GM12874 (cell line): Measurements from ENCODE around the gene KRTAP3-1.
"Not testable (repeated sequence)": the region's sequence is repeated elsewhere in the genome, so short reads cannot be mapped to it uniquely, and the experiment has no call there.

Experiments
- TF ChIP-seq, protein P1 (sequence below): IDR thresholded peaks from 2 replicates; pipeline ENCODE4 v1.5.1; 2011; ENCODE audit warnings: low read depth, mild to moderate bottlenecking, control low read depth, low read length, moderate library complexity; ENCODE audit not compliant: insufficient read depth

Gene KRTAP3-1

DNA sequence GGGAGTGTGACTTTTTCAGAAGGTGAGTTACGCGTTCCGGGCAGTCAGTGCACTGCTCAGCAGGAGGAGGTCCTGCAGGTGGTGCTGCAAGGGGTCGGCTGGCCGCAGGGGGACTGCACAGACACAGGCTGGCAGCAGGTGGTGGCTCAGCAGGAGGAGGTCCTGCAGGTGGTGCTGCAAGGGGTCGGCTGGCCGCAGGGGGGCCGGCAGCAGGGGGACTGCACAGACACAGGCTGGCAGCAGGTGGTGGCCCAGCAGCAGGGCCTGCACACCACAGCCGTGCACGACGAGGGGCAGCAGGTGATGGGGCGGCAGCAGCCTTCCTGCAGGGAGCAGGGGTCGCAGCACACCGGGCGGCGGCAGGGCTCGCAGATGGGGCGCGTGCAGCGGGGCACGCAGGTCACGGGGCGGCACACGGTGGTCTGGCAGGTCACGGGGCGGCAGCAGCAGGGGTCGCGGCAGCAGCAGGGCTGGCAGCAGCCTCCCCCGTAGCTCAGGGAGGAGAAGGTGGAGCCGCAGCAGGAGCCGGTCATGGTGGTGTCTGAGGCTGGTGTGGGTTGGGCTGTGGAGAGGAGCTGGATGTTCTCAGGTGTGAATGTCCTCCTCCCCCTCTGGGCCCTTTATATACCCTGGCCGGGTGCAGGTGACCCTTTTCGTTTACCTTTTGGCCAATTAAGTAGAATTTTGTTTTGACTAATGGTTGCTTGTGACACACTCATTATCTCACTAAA, 38.0 kb upstream of the KRTAP3-1 start, which contains the start of gene KRTAP2-1:
TSS of gene KRTAP2-1 (minus strand) at position 582 of the 731 bp plus-strand sequence. CDS start at position 533, 49 bp downstream.
- TF ChIP-seq, protein P1, sequence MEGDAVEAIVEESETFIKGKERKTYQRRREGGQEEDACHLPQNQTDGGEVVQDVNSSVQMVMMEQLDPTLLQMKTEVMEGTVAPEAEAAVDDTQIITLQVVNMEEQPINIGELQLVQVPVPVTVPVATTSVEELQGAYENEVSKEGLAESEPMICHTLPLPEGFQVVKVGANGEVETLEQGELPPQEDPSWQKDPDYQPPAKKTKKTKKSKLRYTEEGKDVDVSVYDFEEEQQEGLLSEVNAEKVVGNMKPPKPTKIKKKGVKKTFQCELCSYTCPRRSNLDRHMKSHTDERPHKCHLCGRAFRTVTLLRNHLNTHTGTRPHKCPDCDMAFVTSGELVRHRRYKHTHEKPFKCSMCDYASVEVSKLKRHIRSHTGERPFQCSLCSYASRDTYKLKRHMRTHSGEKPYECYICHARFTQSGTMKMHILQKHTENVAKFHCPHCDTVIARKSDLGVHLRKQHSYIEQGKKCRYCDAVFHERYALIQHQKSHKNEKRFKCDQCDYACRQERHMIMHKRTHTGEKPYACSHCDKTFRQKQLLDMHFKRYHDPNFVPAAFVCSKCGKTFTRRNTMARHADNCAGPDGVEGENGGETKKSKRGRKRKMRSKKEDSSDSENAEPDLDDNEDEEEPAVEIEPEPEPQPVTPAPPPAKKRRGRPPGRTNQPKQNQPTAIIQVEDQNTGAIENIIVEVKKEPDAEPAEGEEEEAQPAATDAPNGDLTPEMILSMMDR = not testable (repeated sequence)

DNA sequence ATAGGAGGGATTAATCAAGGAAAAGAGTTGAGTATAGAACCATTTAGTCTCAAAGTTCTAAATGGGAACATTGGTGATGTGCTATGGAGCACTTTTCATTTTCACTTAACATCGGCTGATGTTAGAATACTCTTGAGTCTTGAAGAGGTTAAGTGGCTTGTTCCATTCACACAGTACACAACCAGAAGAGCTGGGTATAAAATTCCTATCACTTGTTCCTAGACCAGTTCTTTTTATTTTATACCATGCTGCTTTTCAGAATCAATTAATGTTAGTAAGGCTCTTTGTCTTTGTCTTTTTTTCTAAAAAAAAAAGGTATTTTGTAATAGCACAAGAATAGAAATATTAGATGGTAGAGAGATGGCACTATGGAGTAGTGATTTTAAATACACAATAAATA, 34.0 kb upstream of the KRTAP3-1 start:
- TF ChIP-seq, protein P1 = no peak

GRCh38 chr17:41040783-41041571, 32.0 kb upstream of the KRTAP3-1 start, which contains the start of gene KRTAP1-1:
KRTAP1-1 (minus strand) TSS chr17:41041450; CDS start chr17:41041397, 53 bp downstream.
- TF ChIP-seq, protein P1 = not testable (repeated sequence)

DNA sequence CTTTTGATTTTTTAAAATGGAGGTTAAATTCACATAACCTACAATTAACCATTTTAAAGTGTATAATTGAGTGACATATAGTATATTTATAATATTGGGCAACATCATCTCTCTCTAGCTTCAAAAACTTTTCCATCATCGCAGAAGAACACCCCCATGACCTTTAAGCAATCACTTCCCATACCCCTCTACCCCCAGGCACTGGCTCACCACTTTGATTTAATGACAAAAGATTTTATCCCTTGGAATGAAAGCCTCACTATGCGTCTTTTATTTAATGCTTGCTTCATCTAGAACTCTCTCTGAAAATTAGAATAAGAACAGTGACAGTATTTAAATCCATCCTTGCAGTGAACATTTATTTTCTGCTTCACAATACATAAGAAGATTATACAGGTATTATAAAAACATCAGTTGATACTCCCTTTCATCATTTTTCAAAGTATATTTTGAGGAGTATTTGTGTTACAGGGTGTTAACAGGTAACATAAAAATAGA, 29.0 kb upstream of the KRTAP3-1 start:
- TF ChIP-seq, protein P1 = no peak

GRCh38 chr17:41034346-41034935, 25.5 kb upstream of the KRTAP3-1 start, which contains the start of gene KRTAP1-3:
KRTAP1-3 (minus strand) TSS chr17:41034874; CDS start chr17:41034821, 53 bp downstream.
- TF ChIP-seq, protein P1 = not testable (repeated sequence)

DNA sequence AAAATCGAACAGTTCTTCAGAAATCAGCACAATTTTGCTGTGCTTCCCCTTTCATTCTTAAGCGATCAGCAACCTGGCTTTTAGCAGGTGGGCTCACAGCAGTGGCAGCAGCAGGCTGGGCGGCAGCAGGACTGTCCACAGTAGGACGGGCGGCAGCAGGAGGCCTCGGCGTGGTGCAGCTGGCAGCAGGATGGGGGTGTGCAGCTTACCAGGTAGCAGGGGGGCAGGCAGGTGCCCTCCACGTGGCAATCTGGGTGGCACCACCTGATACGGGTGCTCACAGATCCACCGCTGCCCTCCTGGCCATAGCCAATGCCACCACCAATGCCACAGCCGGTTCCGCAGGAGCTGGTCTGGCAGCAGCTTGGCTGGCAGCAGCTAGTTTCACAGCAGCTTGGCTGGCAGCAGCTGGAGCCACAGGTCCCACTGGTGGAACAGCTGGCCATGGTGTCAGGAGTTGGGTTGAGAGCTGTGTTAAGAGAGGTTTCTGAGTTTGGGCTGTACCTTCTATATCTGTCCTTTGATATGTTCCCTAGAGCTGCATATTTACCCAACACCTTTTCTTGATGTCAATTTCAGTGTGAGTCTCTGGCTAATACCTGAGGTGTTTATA, 20.8 kb upstream of the KRTAP3-1 start, which contains the start of gene KRTAP1-4:
TSS of gene KRTAP1-4 (minus strand) at position 563 of the 613 bp plus-strand sequence. CDS start at position 446, 117 bp downstream.
- TF ChIP-seq, protein P1 = no peak
